ENCODE data around the gene TMEM266.

TMEM266 gene

GRCh38 chr15:76176487-76177085, 116.8 kb downstream of the TMEM266 start:
- no peak overlapping the region for H3K4me3 ChIP-seq (ENCODE audit: low read depth, low read length)
- TF ChIP-seq CTCF (IDR thresholded peaks at IDR 0.05; ENCODE audit: low read depth, low read length) = no peak
- no peaks in the 10 kb centered on the region for H3K9me3 ChIP-seq
- H3K27me3 ChIP-seq = no peaks in the 10 kb centered on the region; the same call in 1 of the 2 replicates
- H3K36me3 ChIP-seq = no peaks in the 10 kb centered on the region
- H3K4me1 ChIP-seq = no peaks in the 10 kb centered on the region
- DNase-seq = no peak

DNA sequence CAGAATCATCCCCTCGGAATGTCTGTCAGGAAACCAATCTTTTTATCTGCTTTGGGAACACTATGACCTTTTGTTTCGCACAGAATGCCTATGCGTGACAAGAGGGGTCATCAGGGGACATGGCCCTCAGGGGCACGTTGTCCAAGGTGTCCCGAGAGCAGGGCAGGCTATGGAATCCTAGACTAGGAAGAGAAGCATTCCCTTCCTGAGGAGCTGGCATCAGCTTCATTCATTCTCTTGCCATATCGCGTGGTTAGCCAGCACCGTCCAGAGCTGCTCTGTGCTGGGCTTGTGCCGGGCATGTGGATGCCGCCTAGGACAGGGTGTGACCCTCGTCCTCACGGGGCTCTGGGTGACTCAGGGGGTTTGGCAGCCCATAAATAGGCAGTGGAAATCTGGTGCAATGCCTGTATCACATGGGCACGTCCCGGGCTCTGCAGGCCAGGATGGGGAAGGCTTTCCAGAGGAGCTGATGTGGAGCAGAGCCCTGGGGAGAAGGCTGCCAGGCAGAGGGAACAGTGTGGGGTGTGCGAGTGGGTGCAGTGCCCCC, 117.8 kb downstream of the TMEM266 start:
- no peak for TF ChIP-seq CTCF (IDR thresholded peaks at IDR 0.05; ENCODE audit: low read depth, low read length)
- DNase-seq = no peak
- H3K9me3 ChIP-seq = no peaks in the 10 kb centered on the region
- H3K36me3 ChIP-seq = no peaks in the 10 kb centered on the region
- no peaks in the 10 kb centered on the region; the same call in 1 of the 2 replicates for H3K27me3 ChIP-seq
- no peak overlapping the region for H3K4me3 ChIP-seq (ENCODE audit: low read depth, low read length)
- no peaks in the 10 kb centered on the region for H3K4me1 ChIP-seq

GRCh38 chr15:76178296-76179000, 118.7 kb downstream of the TMEM266 start:
- H3K9me3 ChIP-seq = no peaks in the 10 kb centered on the region
- no peak for DNase-seq
- H3K4me3 ChIP-seq (ENCODE audit: low read depth, low read length) = no peak overlapping the region
- H3K36me3 ChIP-seq = no peaks in the 10 kb centered on the region
- no peaks in the 10 kb centered on the region; the same call in 1 of the 2 replicates for H3K27me3 ChIP-seq
- TF ChIP-seq CTCF (IDR thresholded peaks at IDR 0.05; ENCODE audit: low read depth, low read length) = no peak
- H3K4me1 ChIP-seq = no peaks in the 10 kb centered on the region

DNA sequence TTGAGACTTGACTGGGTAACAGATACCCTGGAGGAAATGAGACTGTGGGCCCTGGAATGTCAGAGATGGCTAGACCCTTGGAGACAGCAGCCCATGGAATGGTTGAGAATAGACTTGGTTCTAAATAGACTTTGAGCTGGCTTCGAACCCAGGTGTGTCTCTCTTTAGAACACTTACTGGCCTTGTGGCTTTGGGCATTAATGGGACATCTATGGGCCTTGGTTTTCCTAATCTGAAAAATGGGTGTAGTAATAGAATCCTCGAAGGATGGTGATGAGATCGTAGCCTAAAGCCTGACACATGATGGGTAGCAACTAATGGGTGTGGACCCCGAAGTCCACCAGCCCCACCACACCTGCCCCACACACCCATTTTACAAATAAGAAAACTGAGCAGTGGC, 119.2 kb downstream of the TMEM266 start:
- H3K9me3 ChIP-seq = no peaks in the 10 kb centered on the region
- H3K4me3 ChIP-seq (ENCODE audit: low read depth, low read length) = no peak overlapping the region
- no peak for DNase-seq
- no peak for TF ChIP-seq CTCF (IDR thresholded peaks at IDR 0.05; ENCODE audit: low read depth, low read length)
- H3K36me3 ChIP-seq = no peaks in the 10 kb centered on the region
- no peaks in the 10 kb centered on the region for H3K4me1 ChIP-seq
- no peaks in the 10 kb centered on the region; the same call in 1 of the 2 replicates for H3K27me3 ChIP-seq

GRCh38 chr15:76180321-76180720, 120.5 kb downstream of the TMEM266 start:
- Histone ChIP-seq H3K4me1 (0 out of 2 replicates have a peak, but pooled peaks cover 5% of the 10 kb centered on the region), H3K27me3 (no peaks in the 10 kb centered on the region; the same call in 1 of the 2 replicates), H3K4me3 (ENCODE audit: low read depth, low read length) (no peak overlapping the region), H3K36me3 (no peaks in the 10 kb centered on the region), H3K9me3 (no peaks in the 10 kb centered on the region)
- TF ChIP-seq CTCF (IDR thresholded peaks at IDR 0.05; ENCODE audit: low read depth, low read length) = no peak
- no peak for DNase-seq

GRCh38 chr15:76181705-76182107, 121.9 kb downstream of the TMEM266 start:
- no peak for DNase-seq
- Histone ChIP-seq H3K4me3 (ENCODE audit: low read depth, low read length) (no peak overlapping the region), H3K36me3 (no peaks in the 10 kb centered on the region), H3K4me1 (0 out of 2 replicates have a peak, but pooled peaks cover 5% of the 10 kb centered on the region), H3K9me3 (no peaks in the 10 kb centered on the region), H3K27me3 (no peaks in the 10 kb centered on the region; the same call in 1 of the 2 replicates)
- TF ChIP-seq CTCF (IDR thresholded peaks at IDR 0.05; ENCODE audit: low read depth, low read length) = no peak
